Choroid plexus epithelial cell (primary cell): Measurements from ENCODE around the gene RPS6KA2.

ENCODE experiments used
- DNase-seq: peaks from one replicate; pipeline ENCODE4 v3.0.0-alpha.2; 2010; ENCODE audit warnings: low read depth
- H3K4me3 ChIP-seq: 2 replicates; pipeline ENCODE4 v1.5.1; 2011; ENCODE audit warnings: low read depth, mild to moderate bottlenecking, control low read depth, low read length, moderate library complexity
- CTCF ChIP-seq: conservative IDR thresholded peaks from 2 replicates; pipeline ENCODE4 v1.5.1; 2011; ENCODE audit warnings: low read depth, mild to moderate bottlenecking, control low read depth, inconsistent platforms, low read length, moderate library complexity

The RPS6KA2 gene

GRCh38 chr6:166552600-166552999, 74.5 kb downstream of the RPS6KA2 start:
- no peak for DNase-seq
- H3K4me3 ChIP-seq: no peak overlapping the region
- TF ChIP-seq CTCF: no peak

- TF ChIP-seq CTCF: no peak
- no peak for DNase-seq
- no peak overlapping the region for H3K4me3 ChIP-seq
These were observed 75.1 kb downstream of the RPS6KA2 start for GRCh38 chr6:166551754-166552495.

DNA sequence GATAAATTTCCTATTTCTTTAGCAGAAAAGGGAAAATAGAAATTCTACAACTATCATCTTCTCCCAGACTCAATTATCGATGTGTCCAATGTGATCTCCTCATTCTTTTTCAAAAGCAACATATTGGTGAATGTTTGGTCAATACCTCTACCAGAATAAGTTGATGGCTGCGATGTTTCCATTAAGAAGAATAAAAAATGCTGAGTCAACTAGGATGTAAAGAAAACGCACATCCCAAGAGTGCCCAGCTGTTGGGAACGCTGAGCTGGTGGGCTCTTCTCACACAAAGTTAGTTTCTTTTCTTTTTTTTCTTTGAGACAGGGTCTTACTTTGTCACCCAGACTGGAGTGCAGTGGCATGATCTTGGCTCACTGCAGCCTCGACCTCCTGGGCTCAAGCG, 80.4 kb downstream of the RPS6KA2 start:
- no peak for DNase-seq
- TF ChIP-seq CTCF: no peak

DNA sequence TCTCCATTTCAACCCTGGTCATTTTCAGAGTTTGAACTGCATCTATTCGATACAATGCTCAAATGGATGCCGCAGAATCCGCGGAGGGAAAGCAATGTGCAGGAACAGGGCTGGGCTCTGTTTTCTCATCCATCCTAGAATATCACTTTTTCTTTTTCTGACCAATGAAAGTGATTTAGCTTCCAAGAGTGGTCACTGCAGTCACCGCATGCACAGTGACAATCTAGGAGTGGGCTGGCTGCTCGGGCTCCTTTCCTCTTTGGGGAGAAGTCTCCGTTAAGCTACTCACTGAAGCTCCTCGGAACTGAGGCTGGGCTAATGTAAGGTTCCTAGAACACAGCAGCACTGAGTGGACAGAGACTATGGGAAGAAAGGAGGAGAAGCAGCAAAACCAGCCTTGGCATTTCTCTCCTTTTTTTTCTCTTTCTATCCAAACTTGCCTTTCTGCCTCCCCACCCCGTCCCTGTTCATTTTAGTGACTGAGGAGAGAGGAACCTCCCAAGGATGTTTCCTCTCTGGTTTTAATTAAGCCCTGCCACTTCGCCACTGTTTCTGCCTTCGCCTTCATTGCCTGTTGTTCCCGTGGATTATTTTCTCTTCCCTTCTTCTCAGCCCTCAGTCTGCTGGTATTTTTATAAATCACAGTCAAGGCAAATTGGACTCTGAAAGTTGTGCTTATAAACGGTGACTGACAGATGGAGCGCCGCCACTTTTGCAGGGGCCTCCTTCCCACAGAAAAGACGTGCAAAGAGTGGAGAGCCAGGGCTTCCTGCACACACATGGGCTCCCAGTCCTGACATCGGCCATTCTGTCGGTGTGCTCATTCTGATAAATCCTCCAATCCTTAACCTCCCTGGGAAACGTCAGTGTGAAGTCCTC, 81.7 kb downstream of the RPS6KA2 start:
- no peak overlapping the region for H3K4me3 ChIP-seq
- DNase-seq: no peak
- TF ChIP-seq CTCF: no peak

More for the DNA sequence above, 80.4 kb downstream of the RPS6KA2 start:
- H3K4me3 ChIP-seq: no peak overlapping the region

GRCh38 chr6:166544296-166544605, 82.8 kb downstream of the RPS6KA2 start:
- no peak overlapping the region for H3K4me3 ChIP-seq
- DNase-seq: no peak
- TF ChIP-seq CTCF: no peak

DNA sequence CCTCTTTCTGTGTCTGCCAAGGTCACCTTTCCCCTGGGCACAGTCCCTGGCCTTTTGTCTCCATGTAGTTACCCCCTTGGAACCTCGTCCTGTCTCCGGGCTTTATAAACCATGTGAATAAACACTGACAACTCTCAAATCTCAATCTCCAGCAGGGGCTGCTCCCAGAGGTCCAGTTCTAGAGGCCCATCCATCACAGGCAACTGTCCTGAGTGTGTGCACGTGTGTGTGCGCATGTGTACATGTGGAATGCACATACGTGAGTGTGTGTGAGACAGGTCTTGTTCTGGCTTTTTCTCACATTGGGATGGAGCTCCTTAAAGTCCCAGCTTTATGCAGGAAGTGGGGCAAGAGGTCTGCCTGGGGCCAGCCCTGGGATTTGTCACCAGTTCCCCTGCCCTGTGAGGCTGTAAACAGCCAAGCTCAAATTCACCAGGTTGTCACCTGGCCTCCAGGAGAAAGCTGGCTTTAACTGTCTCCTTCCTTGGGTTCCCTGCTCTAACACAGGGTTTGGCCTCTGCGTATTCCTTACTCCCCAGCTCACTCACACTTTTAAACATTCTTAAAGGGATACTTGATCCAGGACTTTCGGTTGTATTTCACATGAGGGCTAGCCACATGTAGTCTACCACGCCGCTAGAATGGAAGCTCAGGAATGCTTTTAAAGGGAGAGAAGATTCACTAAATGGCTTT, 83.3 kb downstream of the RPS6KA2 start:
- no peak for TF ChIP-seq CTCF
- H3K4me3 ChIP-seq: no peak overlapping the region
- no peak for DNase-seq
